ENCODE data around the gene MAGI2.
"Not testable (repeated sequence)": the region's sequence is repeated elsewhere in the genome, so short reads cannot be mapped to it uniquely, and the experiment has no call there.

Gene MAGI2

DNA sequence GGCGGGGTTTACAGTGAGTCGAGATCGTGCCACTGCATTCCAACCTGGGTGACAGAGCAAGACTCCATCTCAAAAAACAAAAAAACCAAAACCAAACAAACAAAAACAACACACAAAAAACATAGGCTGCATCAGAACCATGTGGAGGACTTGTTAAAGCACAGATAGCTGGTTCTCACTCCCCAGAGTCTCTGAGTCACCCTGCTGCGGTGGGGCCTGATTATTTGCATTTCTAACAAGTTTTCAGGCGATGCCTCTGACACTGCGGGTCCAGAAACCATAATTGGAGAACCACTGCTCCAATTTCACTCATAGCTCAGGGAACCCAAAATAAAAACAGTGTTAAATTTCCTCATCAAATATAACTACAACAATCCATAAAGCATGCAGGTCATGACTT, 816.7 kb downstream of the MAGI2 start:
- DNase-seq (ENCODE audit: low spot score): no peak

- DNase-seq (ENCODE audit: low spot score): no peak
Measured at GRCh38 chr7:78635026-78635793, 818.3 kb downstream of the MAGI2 start.

- DNase-seq (ENCODE audit: low spot score): no peak
Measured at GRCh38 chr7:78634093-78634492, 819.4 kb downstream of the MAGI2 start.

GRCh38 chr7:78620920-78621319, 832.5 kb downstream of the MAGI2 start:
- no peak for DNase-seq (ENCODE audit: low spot score)

DNA sequence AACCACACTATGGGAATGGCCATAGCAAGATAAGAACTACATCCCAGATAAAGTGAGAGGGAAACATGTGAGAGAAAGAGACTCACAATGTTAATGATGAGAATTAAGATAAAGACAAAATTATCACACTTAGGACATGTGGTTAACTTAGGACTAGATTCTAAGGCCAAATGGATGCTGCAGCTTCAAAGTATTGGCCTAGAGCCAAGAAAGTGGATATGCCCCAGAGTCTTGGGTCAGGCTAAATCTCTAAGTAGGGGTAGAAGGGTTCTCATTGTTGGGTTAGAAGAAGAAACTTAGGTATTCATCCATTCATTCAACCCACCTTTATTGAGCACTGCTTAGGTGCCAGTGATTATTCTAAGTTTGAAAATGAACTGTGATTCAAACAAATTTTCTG, 836.9 kb downstream of the MAGI2 start:
- no peak for DNase-seq (ENCODE audit: low spot score)

- no peak for DNase-seq (ENCODE audit: low spot score)
Measured at GRCh38 chr7:78609281-78609680, 844.2 kb downstream of the MAGI2 start.

DNA sequence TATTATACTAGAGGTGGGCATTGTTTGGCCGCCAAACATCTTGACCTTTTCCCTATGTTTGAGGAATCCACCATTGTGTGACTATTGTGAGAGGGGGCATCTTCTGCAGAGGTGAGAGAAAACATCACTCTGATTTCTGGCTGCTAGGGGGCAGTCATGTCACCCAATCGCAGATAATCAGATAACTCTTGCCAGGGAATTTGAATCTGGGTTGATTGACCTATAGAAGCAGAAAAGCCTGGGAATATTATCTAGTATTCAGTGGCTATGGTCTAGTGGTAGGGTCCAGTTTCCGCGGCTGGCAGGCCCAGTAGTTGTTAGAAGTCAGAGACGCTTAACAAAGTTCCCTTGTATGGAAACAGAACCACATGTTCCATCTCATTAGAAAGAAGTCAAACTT, 846.4 kb downstream of the MAGI2 start:
- no peak for DNase-seq (ENCODE audit: low spot score)

GRCh38 chr7:78605119-78605518, 848.3 kb downstream of the MAGI2 start:
- peak; percentile 20 for DNase-seq (ENCODE audit: low spot score)

GRCh38 chr7:78601728-78602127, 851.7 kb downstream of the MAGI2 start:
- peak; percentile 3 for DNase-seq (ENCODE audit: low spot score)

DNA sequence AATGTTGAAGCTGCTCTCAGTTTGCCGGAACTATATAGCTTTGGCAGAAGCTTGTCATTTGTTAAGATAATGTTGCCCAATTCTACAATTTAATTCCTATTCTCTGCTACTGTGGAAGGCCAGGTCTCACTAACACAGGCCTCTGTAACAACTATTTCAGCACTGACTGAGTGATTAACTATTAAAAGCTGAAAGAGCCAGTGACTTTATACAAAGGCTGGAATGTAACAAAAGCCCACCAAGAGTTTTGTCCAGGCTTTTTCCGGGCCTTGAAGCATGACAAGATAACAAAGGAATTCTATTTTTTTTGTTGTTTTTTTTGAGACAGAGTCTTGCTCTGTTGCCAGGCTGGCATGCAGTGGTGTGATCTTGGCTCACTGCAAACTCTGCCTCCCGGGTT, 859.3 kb downstream of the MAGI2 start:
- no peak for DNase-seq (ENCODE audit: low spot score)

DNA sequence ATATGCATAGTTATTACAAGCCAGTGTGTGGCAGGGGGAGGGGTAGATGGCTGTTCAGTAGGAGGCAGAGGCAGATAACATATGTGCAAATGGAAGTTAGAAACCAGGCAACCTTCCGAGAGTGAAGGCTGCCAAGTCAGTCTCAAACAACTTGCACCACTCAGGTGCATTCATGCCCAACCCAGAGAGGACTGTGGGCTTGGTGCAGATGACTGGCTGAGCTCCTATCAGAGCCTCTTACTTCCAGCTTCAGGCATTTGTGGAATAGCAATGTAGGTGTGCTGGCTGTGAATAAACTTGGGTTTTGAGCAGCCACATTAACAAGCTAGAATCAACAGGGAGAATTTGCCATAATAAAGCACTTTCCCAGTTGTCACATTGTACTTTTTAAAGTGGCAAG, 865.1 kb downstream of the MAGI2 start:
- no peak for DNase-seq (ENCODE audit: low spot score)

- DNase-seq (ENCODE audit: low spot score): peak; percentile 16
Measured at GRCh38 chr7:78587443-78588044, 865.9 kb downstream of the MAGI2 start.

GRCh38 chr7:78585980-78586379, 867.5 kb downstream of the MAGI2 start:
- DNase-seq (ENCODE audit: low spot score): peak; percentile 6

- DNase-seq (ENCODE audit: low spot score): no peak
Measured at GRCh38 chr7:78578686-78579085, 874.8 kb downstream of the MAGI2 start.

GRCh38 chr7:78577174-78577952, 876.1 kb downstream of the MAGI2 start:
- not testable (repeated sequence) for DNase-seq (ENCODE audit: low spot score)

- DNase-seq (ENCODE audit: low spot score): peak; percentile 12
Measured at GRCh38 chr7:78576236-78576635, 877.2 kb downstream of the MAGI2 start.

DNA sequence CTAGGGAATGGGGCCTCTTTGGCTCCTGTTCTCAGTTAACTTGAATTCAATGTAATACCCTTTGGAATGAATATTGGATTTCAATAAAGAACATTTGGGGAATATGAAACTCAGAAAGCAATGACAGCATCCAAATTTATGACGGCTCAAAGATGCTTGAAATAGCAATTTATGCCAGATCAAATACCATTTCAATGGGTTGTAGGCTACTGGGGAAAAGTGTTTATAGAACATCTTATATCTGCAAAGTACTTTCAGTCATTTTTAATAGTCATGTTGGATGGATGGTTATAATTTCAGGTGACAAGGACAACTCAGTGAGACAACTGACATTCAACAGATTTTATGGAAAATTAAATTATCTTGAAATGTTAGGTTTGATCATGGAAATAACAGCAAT, 882.2 kb downstream of the MAGI2 start:
- no peak for DNase-seq (ENCODE audit: low spot score)

DNA sequence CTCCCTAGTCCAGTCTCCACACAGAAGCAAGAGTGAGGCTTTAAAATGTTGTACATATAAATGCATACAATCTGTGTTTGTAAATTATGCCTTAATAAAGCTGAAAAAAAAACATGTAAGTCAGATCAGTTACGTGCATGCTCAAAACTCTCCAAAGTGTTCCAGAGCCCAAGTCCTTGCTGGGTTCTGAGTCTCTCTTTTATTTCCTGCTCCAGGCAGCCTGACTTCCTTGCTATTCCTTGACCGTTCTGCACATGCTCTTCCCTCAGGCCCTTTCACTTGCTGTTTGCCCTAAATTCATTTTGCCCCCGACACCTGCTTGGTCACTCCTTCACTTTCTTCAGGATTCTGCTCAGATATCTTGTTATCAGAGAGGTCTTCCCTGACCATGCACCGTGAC, 884.8 kb downstream of the MAGI2 start:
- no peak for DNase-seq (ENCODE audit: low spot score)

DNA sequence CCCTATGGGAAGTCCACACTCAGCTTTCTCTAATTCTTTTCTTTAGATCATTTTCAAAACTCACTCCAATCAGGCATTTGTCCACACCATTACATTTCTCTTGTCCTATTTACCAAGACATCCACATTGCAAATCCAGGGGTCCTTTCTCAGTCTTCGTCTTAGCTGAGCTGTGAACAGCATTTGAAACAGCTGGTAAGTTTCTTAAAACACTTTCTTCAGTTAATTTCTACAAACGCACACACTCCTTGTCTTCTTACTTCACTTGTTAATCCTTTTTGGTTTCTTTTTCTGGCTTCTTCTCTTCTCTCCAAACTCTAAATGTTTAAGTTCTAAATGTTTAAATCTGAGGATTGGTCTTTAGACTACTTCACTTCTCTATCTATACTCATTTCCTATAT, 885.6 kb downstream of the MAGI2 start:
- DNase-seq (ENCODE audit: low spot score): no peak

GRCh38 chr7:78565784-78566183, 887.7 kb downstream of the MAGI2 start:
- no peak for DNase-seq (ENCODE audit: low spot score)

GRCh38 chr7:78563191-78563590, 890.3 kb downstream of the MAGI2 start:
- DNase-seq (ENCODE audit: low spot score): no peak

- no peak for DNase-seq (ENCODE audit: low spot score)
Measured at GRCh38 chr7:78562191-78562590, 891.3 kb downstream of the MAGI2 start.

DNA sequence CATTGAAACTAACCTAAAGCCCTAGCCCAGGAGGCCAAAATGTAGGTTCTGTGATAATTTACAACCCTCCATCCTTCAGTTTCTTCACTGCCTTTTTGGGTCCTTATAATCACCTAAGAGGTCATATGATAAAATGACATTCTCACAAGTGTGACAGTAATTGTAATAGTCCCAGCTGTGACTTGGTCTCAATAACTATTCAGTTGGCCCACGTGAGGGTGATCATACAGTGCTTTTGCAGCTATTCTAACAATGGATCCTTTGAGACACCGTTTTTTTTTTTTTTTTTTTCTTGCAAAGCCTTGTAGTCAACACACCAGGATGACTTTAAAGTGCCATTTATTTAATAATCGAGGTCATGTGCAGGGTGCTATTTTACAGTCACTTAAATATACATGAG, 894.9 kb downstream of the MAGI2 start:
- DNase-seq (ENCODE audit: low spot score): no peak

Measured in GM03348 (cell line).